Liver (tissue), 9 donors: ENCODE data around the gene KIF17. TPM values are rescaled to one million over a fixed set of nuclear protein-coding genes. Genes with fewer than 3 reads are reported as not detected.

Source experiments
- DNase-seq: peaks from one replicate; pipeline ENCODE4 v3.0.0-alpha.2; 2017; ENCODE audit warnings: low spot score
- H3K27ac ChIP-seq, 2 donors: one replicate each; pipeline ENCODE4 v1.7.0; 2013; ENCODE audit warnings: inconsistent platforms in 2 of 2, low read length in 2 of 2, control low read depth in 1 of 2, low read depth in 1 of 2, mild to moderate bottlenecking in 1 of 2
- H3K27me3 ChIP-seq, 4 donors: one replicate each; pipeline versions ENCODE4 v1.6.1 to v1.7.0; 2013; ENCODE audit warnings: low read length in 3 of 4, inconsistent platforms in 1 of 4, mild to moderate bottlenecking in 1 of 4, moderate library complexity in 1 of 4; ENCODE audit not compliant: control insufficient read depth in 4 of 4, insufficient read depth in 4 of 4
- H3K36me3 ChIP-seq, 4 donors: one replicate each; pipeline versions ENCODE4 v1.6.1 to v1.7.0; 2013; ENCODE audit warnings: low read length in 3 of 4, mild to moderate bottlenecking in 3 of 4, low read depth in 1 of 4, moderate library complexity in 1 of 4; ENCODE audit not compliant: control insufficient read depth in 4 of 4, insufficient read depth in 3 of 4
- H3K4me1 ChIP-seq, 4 donors: one replicate each; pipeline versions ENCODE4 v1.6.1 to v1.7.0; 2013; ENCODE audit warnings: low read length in 3 of 4, mild to moderate bottlenecking in 3 of 4, moderate library complexity in 1 of 4; ENCODE audit not compliant: control insufficient read depth in 4 of 4, insufficient read depth in 4 of 4
- H3K4me3 ChIP-seq, 3 donors: one replicate each; pipeline versions ENCODE4 v1.6.1 to v1.7.0; 2013; ENCODE audit warnings: low read length in 3 of 3, control low read depth in 1 of 3, low read depth in 1 of 3, mild to moderate bottlenecking in 1 of 3
- H3K9ac ChIP-seq, 2 donors: one replicate each; pipeline ENCODE4 v1.7.0; 2013; ENCODE audit warnings: low read length in 2 of 2, mild to moderate bottlenecking in 2 of 2, moderate library complexity in 2 of 2, control low read depth in 1 of 2, low read depth in 1 of 2
- H3K9me3 ChIP-seq, 4 donors: one replicate each; pipeline versions ENCODE4 v1.6.1 to v1.7.0; 2013; ENCODE audit warnings: low read length in 3 of 4; ENCODE audit not compliant: control insufficient read depth in 4 of 4
- ATF3 ChIP-seq: IDR thresholded peaks from 2 replicates; pipeline ENCODE4 v1.6.1; 2016; ENCODE audit warnings: antibody characterized with exemption
- CTCF ChIP-seq: fragments of 150-350 bp; IDR thresholded peaks from 2 replicates; pipeline ENCODE4 v1.5.1; 2017; ENCODE audit warnings: improper control_type of control experiment, low read depth, low read length; ENCODE audit not compliant: missing input control
- EGR1 ChIP-seq, 2 donors: IDR thresholded peaks; 2 replicates each; pipeline ENCODE4 v1.6.1; 2016 to 2018; ENCODE audit warnings: antibody characterized with exemption in 2 of 2, low read depth in 2 of 2
- FOXA1 ChIP-seq: IDR thresholded peaks from 2 replicates; pipeline ENCODE4 v1.6.1; 2016; ENCODE audit warnings: antibody characterized with exemption
- FOXA2 ChIP-seq: IDR thresholded peaks from 2 replicates; pipeline ENCODE4 v1.6.1; 2016; ENCODE audit warnings: antibody characterized with exemption
- GABPA ChIP-seq, 2 donors: IDR thresholded peaks in 1 of 2; conservative IDR thresholded peaks in 1 of 2; 2 replicates each; pipeline ENCODE4 v1.6.1; 2016; ENCODE audit warnings: antibody characterized with exemption in 2 of 2, mild to moderate bottlenecking in 1 of 2, moderate library complexity in 1 of 2
- HNF4A ChIP-seq, 2 donors: conservative IDR thresholded peaks; 2 replicates each; pipeline ENCODE4 v1.6.1; 2016; ENCODE audit warnings: antibody characterized with exemption in 2 of 2, mild to moderate bottlenecking in 2 of 2
- HNF4G ChIP-seq: IDR thresholded peaks from 2 replicates; pipeline ENCODE4 v1.6.1; 2016; ENCODE audit warnings: antibody characterized with exemption
- JUND ChIP-seq, 2 donors: IDR thresholded peaks; 2 replicates each; pipeline ENCODE4 v1.6.1; 2016; ENCODE audit warnings: antibody characterized with exemption in 2 of 2
- MAX ChIP-seq: IDR thresholded peaks from 2 replicates; pipeline ENCODE4 v1.6.1; 2016; ENCODE audit warnings: antibody characterized with exemption
- NR2F2 ChIP-seq: IDR thresholded peaks from 2 replicates; pipeline ENCODE4 v1.6.1; 2016; ENCODE audit warnings: antibody characterized with exemption
- RAD21 ChIP-seq, 2 donors: IDR thresholded peaks; 2 replicates each; pipeline ENCODE4 v1.6.1; 2016; ENCODE audit warnings: antibody characterized with exemption in 2 of 2, mild to moderate bottlenecking in 2 of 2
- REST ChIP-seq: IDR thresholded peaks from 2 replicates; pipeline ENCODE4 v1.6.1; 2016; ENCODE audit warnings: antibody characterized with exemption, mild to moderate bottlenecking
- RXRA ChIP-seq, 2 donors: IDR thresholded peaks; 2 replicates each; pipeline ENCODE4 v1.6.1; 2017 to 2018; ENCODE audit warnings: antibody characterized with exemption in 2 of 2, mild to moderate bottlenecking in 1 of 2
- SP1 ChIP-seq: IDR thresholded peaks from 2 replicates; pipeline ENCODE4 v1.6.1; 2018; ENCODE audit warnings: antibody characterized with exemption, mild to moderate bottlenecking
- TAF1 ChIP-seq: conservative IDR thresholded peaks from 2 replicates; pipeline ENCODE4 v1.6.1; 2016; ENCODE audit warnings: antibody characterized with exemption, mild to moderate bottlenecking
- YY1 ChIP-seq: IDR thresholded peaks from 2 replicates; pipeline ENCODE4 v1.6.1; 2016; ENCODE audit warnings: antibody characterized with exemption, mild to moderate bottlenecking
- ZBTB33 ChIP-seq: IDR thresholded peaks from 2 replicates; pipeline ENCODE4 v1.6.1; 2016; ENCODE audit warnings: antibody characterized with exemption
- WGBS: extraction: QIAGEN DNeasy Blood & Tissue Kit; methylation state at CpG from one replicate; pipeline ENCODE4 v1.1.7; 2013; 5-methylcytosine and 5-hydroxymethylcytosine counted together
- polyA plus RNA-seq, 2 donors: library from polyadenylated mRNA; stranded (reverse) in 1 of 2; unstranded in 1 of 2; fragments of 200-250 nt in 1 of 2; fragments of >200 nt in 1 of 2; fragmentation: Nextera tagmentation in 1 of 2; extraction: Ambion mirVana in 1 of 2; gene quantifications; one replicate each; pipeline versions ENCODE4 v1.2.1 to v1.2.3, GENCODE V29; 2013 to 2015
- total RNA-seq, 2 donors: library from RNA; depleted of rRNA; stranded (reverse); fragments of >200 nt; gene quantifications; one replicate each; pipeline ENCODE4 v1.2.3, GENCODE V29; 2014
- donor health status: healthy.
- donor health status: healthy.
- donor health status: healthy.
- donor health status: healthy.
- donor health status: healthy.

The KIF17 gene
- total and polyA plus RNA-seq, 4 donors, result 1.0 to 2.7 (median 2.0) TPM

GRCh38 chr1:20710469-20711284 is 7.1 kb downstream of the KIF17 start (continued):
- TF ChIP-seq TAF1 (no peak), YY1 (no peak), RAD21 (IDR thresholded peaks at IDR 0.05) (no peak), FOXA1 (no peak), CTCF (no peak)

GRCh38 chr1:20709868-20710267 is 7.9 kb downstream of the KIF17 start:
- Histone ChIP-seq H3K36me3 (no peaks in the 10 kb centered on the region), H3K4me3 (no peak overlapping the region), H3K9ac (no peak overlapping the region), H3K27me3 (no peaks in the 10 kb centered on the region), H3K27ac (no peak overlapping the region), H3K4me1 (no peaks in the 10 kb centered on the region), H3K9me3 (no peaks in the 10 kb centered on the region)
- WGBS, result 97% methylated on average over 3 of the region's 3 CpGs
- TF ChIP-seq REST (no peak), TAF1 (no peak), CTCF (no peak), JUND (IDR thresholded peaks at IDR 0.05) (no peak), NR2F2 (no peak), ATF3 (no peak), FOXA1 (no peak), RAD21 (IDR thresholded peaks at IDR 0.05) (no peak), ZBTB33 (no peak), RXRA (IDR thresholded peaks at IDR 0.05) (no peak), SP1 (no peak), GABPA (IDR thresholded peaks at IDR 0.05 in 1 of 2, conservative IDR thresholded peaks at IDR 0.05 in 1 of 2) (no peak), EGR1 (IDR thresholded peaks at IDR 0.05; ENCODE audit: low read depth in 2 of 2) (no peak), FOXA2 (no peak), HNF4G (no peak), HNF4A (conservative IDR thresholded peaks at IDR 0.05) (no peak), MAX (no peak), YY1 (no peak)
- no peak for DNase-seq
